BE2C (cell line): ENCODE measurements around the gene GCN1.

ENCODE experiments used
- DNase-seq: peaks from one replicate; pipeline ENCODE4 v3.0.0-alpha.2; 2020
- H3K27me3 ChIP-seq: fragments of 250-450 bp; sonication (Bioruptor Pico); 2 replicates; pipeline ENCODE4 v1.5.1; 2020; ENCODE audit warnings: mild to moderate bottlenecking
- H3K36me3 ChIP-seq: fragments of 250-450 bp; sonication (Bioruptor Pico); 2 replicates; pipeline ENCODE4 v1.5.1; 2020; ENCODE audit warnings: mild to moderate bottlenecking
- H3K4me1 ChIP-seq: fragments of 250-450 bp; sonication (Bioruptor Pico); 2 replicates; pipeline ENCODE4 v1.5.1; 2020
- H3K4me3 ChIP-seq: 2 replicates; pipeline ENCODE4 v1.5.1; 2011; ENCODE audit warnings: low read depth, low read length
- H3K9me3 ChIP-seq: fragments of 250-450 bp; sonication (Bioruptor Pico); 2 replicates; pipeline ENCODE4 v1.5.1; 2020
- CTCF ChIP-seq: IDR thresholded peaks from 2 replicates; pipeline ENCODE4 v1.5.1; 2012; ENCODE audit warnings: mild to moderate bottlenecking, low read depth, low read length

GCN1 gene

GRCh38 chr12:120101182-120101581, 93.3 kb downstream of the GCN1 start:
- Histone ChIP-seq H3K9me3 (no peaks in the 10 kb centered on the region), H3K36me3 (peaks cover 49% of the 10 kb centered on the region), H3K4me3 (peak overlapping the region; percentile 12), H3K4me1 (peaks cover 24% of the 10 kb centered on the region), H3K27me3 (no peaks in the 10 kb centered on the region)
- peak; percentile 56 for DNase-seq
- no peak for TF ChIP-seq CTCF

GRCh38 chr12:120100630-120101029, 93.9 kb downstream of the GCN1 start:
- TF ChIP-seq CTCF, result no peak
- Histone ChIP-seq H3K4me1 (peaks cover 27% of the 10 kb centered on the region), H3K4me3 (no peak overlapping the region), H3K36me3 (peaks cover 55% of the 10 kb centered on the region), H3K27me3 (no peaks in the 10 kb centered on the region), H3K9me3 (no peaks in the 10 kb centered on the region)
- DNase-seq, result peak; percentile 93

GRCh38 chr12:120099738-120100137, 94.8 kb downstream of the GCN1 start:
- Histone ChIP-seq H3K4me1 (peaks cover 31% of the 10 kb centered on the region), H3K36me3 (peaks cover 57% of the 10 kb centered on the region), H3K9me3 (no peaks in the 10 kb centered on the region), H3K4me3 (no peak overlapping the region), H3K27me3 (no peaks in the 10 kb centered on the region)
- no peak for DNase-seq
- no peak for TF ChIP-seq CTCF

- peaks cover 38% of the 10 kb centered on the region for H3K4me1 ChIP-seq
- DNase-seq, result no peak
- H3K4me3 ChIP-seq, result no peak overlapping the region
- H3K9me3 ChIP-seq, result no peaks in the 10 kb centered on the region
- H3K27me3 ChIP-seq, result no peaks in the 10 kb centered on the region
- no peak for TF ChIP-seq CTCF
- H3K36me3 ChIP-seq, result peaks cover 60% of the 10 kb centered on the region
Observed at GRCh38 chr12:120098756-120099470, 95.6 kb downstream of the GCN1 start.

- DNase-seq, result no peak
- Histone ChIP-seq H3K36me3 (peaks cover 49% of the 10 kb centered on the region), H3K4me3 (no peak overlapping the region), H3K4me1 (peaks cover 43% of the 10 kb centered on the region), H3K27me3 (no peaks in the 10 kb centered on the region), H3K9me3 (no peaks in the 10 kb centered on the region)
- TF ChIP-seq CTCF, result no peak
Observed at GRCh38 chr12:120096671-120097202, 97.8 kb downstream of the GCN1 start.

- Histone ChIP-seq H3K4me3 (no peak overlapping the region), H3K27me3 (no peaks in the 10 kb centered on the region), H3K9me3 (no peaks in the 10 kb centered on the region), H3K4me1 (peaks cover 35% of the 10 kb centered on the region), H3K36me3 (peaks cover 47% of the 10 kb centered on the region)
- DNase-seq, result no peak
- no peak for TF ChIP-seq CTCF
Observed at GRCh38 chr12:120095736-120096135, 98.8 kb downstream of the GCN1 start.
